BLaER1 (cell line): Measurements from ENCODE around the gene RBM15.

ENCODE experiments used
- H3K27ac ChIP-seq: shearing (Covaris generic); formaldehyde crosslinking; 2 replicates; pipeline ENCODE4 v1.8.1; 2022
- H3K27me3 ChIP-seq: shearing (Covaris generic); formaldehyde crosslinking; 2 replicates; pipeline ENCODE4 v1.8.1; 2022
- H3K36me3 ChIP-seq: shearing (Covaris generic); formaldehyde crosslinking; 2 replicates; pipeline ENCODE4 v1.8.1; 2022
- H3K4me1 ChIP-seq: shearing (Covaris generic); formaldehyde crosslinking; 2 replicates; pipeline ENCODE4 v1.8.1; 2022
- H3K4me2 ChIP-seq: shearing (Covaris generic); formaldehyde crosslinking; 2 replicates; pipeline ENCODE4 v1.8.1; 2022
- H3K4me3 ChIP-seq: shearing (Covaris generic); formaldehyde crosslinking; 2 replicates; pipeline ENCODE4 v1.8.1; 2022
- H3K9ac ChIP-seq: shearing (Covaris generic); formaldehyde crosslinking; 2 replicates; pipeline ENCODE4 v1.8.1; 2022
- H3K9me3 ChIP-seq: shearing (Covaris generic); formaldehyde crosslinking; 2 replicates; pipeline ENCODE4 v1.8.1; 2022
- H4K20me1 ChIP-seq: shearing (Covaris generic); formaldehyde crosslinking; 2 replicates; pipeline ENCODE4 v1.8.1; 2022
- Cebpa-rat ChIP-seq: shearing (Covaris generic); IDR thresholded peaks from 2 replicates; pipeline ENCODE4 v1.8.1; 2022

RBM15 gene

GRCh38 chr1:110346690-110347089 is 7.5 kb downstream of the RBM15 start:
- Histone ChIP-seq H4K20me1 (peaks cover 100% of the 10 kb centered on the region), H3K4me1 (peaks cover 99% of the 10 kb centered on the region), H3K27me3 (no peaks in the 10 kb centered on the region), H3K36me3 (peaks cover 54% of the 10 kb centered on the region), H3K4me2 (peak overlapping the region; percentile 51), H3K9me3 (no peaks in the 10 kb centered on the region), H3K27ac (no peak overlapping the region), H3K4me3 (no peak overlapping the region), H3K9ac (peak overlapping the region; percentile 1; the same call in 1 of the 2 replicates)
- no peak for TF ChIP-seq Cebpa-rat

- peaks cover 50% of the 10 kb centered on the region for H3K36me3 ChIP-seq
- no peak overlapping the region for H3K27ac ChIP-seq
- no peak for TF ChIP-seq Cebpa-rat
- H3K9ac ChIP-seq, result peak overlapping the region; percentile 1; the same call in 1 of the 2 replicates
- no peaks in the 10 kb centered on the region for H3K27me3 ChIP-seq
- H3K4me1 ChIP-seq, result peaks cover 92% of the 10 kb centered on the region
- peaks cover 100% of the 10 kb centered on the region for H4K20me1 ChIP-seq
- H3K4me3 ChIP-seq, result no peak overlapping the region
- peak overlapping the region; percentile 51 for H3K4me2 ChIP-seq
- no peaks in the 10 kb centered on the region for H3K9me3 ChIP-seq
These were observed 8.2 kb downstream of the RBM15 start for GRCh38 chr1:110347182-110347893.

GRCh38 chr1:110348050-110348449 is 8.9 kb downstream of the RBM15 start:
- Histone ChIP-seq H4K20me1 (peaks cover 100% of the 10 kb centered on the region), H3K9ac (no peak overlapping the region), H3K4me1 (peaks cover 85% of the 10 kb centered on the region), H3K4me2 (peak overlapping the region; percentile 51), H3K27me3 (no peaks in the 10 kb centered on the region), H3K36me3 (peaks cover 57% of the 10 kb centered on the region), H3K9me3 (no peaks in the 10 kb centered on the region), H3K4me3 (no peak overlapping the region), H3K27ac (no peak overlapping the region)
- TF ChIP-seq Cebpa-rat, result no peak

- H3K27me3 ChIP-seq, result no peaks in the 10 kb centered on the region
- peak overlapping the region; percentile 51 for H3K4me2 ChIP-seq
- peaks cover 59% of the 10 kb centered on the region for H3K36me3 ChIP-seq
- no peak overlapping the region for H3K9ac ChIP-seq
- H3K4me1 ChIP-seq, result peaks cover 78% of the 10 kb centered on the region
- H3K4me3 ChIP-seq, result no peak overlapping the region
- H3K27ac ChIP-seq, result no peak overlapping the region
- peaks cover 100% of the 10 kb centered on the region for H4K20me1 ChIP-seq
- no peak for TF ChIP-seq Cebpa-rat
- no peaks in the 10 kb centered on the region for H3K9me3 ChIP-seq
These were observed 9.6 kb downstream of the RBM15 start for GRCh38 chr1:110348771-110349170.

GRCh38 chr1:110350360-110350759 is 11.2 kb downstream of the RBM15 start:
- H3K27me3 ChIP-seq, result no peaks in the 10 kb centered on the region
- peak overlapping the region; percentile 31 for H3K4me2 ChIP-seq
- no peaks in the 10 kb centered on the region for H3K9me3 ChIP-seq
- H3K36me3 ChIP-seq, result peaks cover 62% of the 10 kb centered on the region
- no peak for TF ChIP-seq Cebpa-rat
- peaks cover 100% of the 10 kb centered on the region for H4K20me1 ChIP-seq
- no peak overlapping the region for H3K4me3 ChIP-seq
- H3K4me1 ChIP-seq, result peaks cover 62% of the 10 kb centered on the region
- no peak overlapping the region for H3K9ac ChIP-seq
- no peak overlapping the region for H3K27ac ChIP-seq

GRCh38 chr1:110355321-110355720 is 16.1 kb downstream of the RBM15 start:
- H4K20me1 ChIP-seq, result peaks cover 99% of the 10 kb centered on the region
- H3K9ac ChIP-seq, result no peak overlapping the region
- H3K9me3 ChIP-seq, result no peaks in the 10 kb centered on the region
- H3K27ac ChIP-seq, result no peak overlapping the region
- H3K4me1 ChIP-seq, result peaks cover 14% of the 10 kb centered on the region
- no peak overlapping the region for H3K4me3 ChIP-seq
- TF ChIP-seq Cebpa-rat, result no peak
- H3K36me3 ChIP-seq, result peaks cover 81% of the 10 kb centered on the region
- no peaks in the 10 kb centered on the region for H3K27me3 ChIP-seq
- H3K4me2 ChIP-seq, result no peak overlapping the region

GRCh38 chr1:110356379-110356778 is 17.2 kb downstream of the RBM15 start:
- Histone ChIP-seq H3K4me1 (peaks cover 3% of the 10 kb centered on the region; the same call in 1 of the 2 replicates), H3K4me2 (no peak overlapping the region), H3K36me3 (peaks cover 85% of the 10 kb centered on the region), H4K20me1 (peaks cover 98% of the 10 kb centered on the region), H3K9ac (no peak overlapping the region), H3K27ac (no peak overlapping the region), H3K4me3 (no peak overlapping the region), H3K27me3 (no peaks in the 10 kb centered on the region), H3K9me3 (no peaks in the 10 kb centered on the region)
- TF ChIP-seq Cebpa-rat, result no peak

- no peaks in the 10 kb centered on the region for H3K27me3 ChIP-seq
- no peak overlapping the region for H3K27ac ChIP-seq
- H3K9me3 ChIP-seq, result no peaks in the 10 kb centered on the region
- H3K36me3 ChIP-seq, result peaks cover 92% of the 10 kb centered on the region
- H3K4me3 ChIP-seq, result no peak overlapping the region
- H3K4me1 ChIP-seq, result no peaks in the 10 kb centered on the region
- H3K4me2 ChIP-seq, result no peak overlapping the region
- TF ChIP-seq Cebpa-rat, result no peak
- H4K20me1 ChIP-seq, result peaks cover 88% of the 10 kb centered on the region
- no peak overlapping the region for H3K9ac ChIP-seq
These were observed 21.3 kb downstream of the RBM15 start for GRCh38 chr1:110360431-110360830.

GRCh38 chr1:110361856-110362255 is 22.7 kb downstream of the RBM15 start:
- no peak overlapping the region for H3K9ac ChIP-seq
- H3K4me3 ChIP-seq, result no peak overlapping the region
- no peak overlapping the region for H3K4me2 ChIP-seq
- no peaks in the 10 kb centered on the region for H3K9me3 ChIP-seq
- no peak for TF ChIP-seq Cebpa-rat
- peaks cover 86% of the 10 kb centered on the region for H4K20me1 ChIP-seq
- H3K4me1 ChIP-seq, result no peaks in the 10 kb centered on the region
- H3K36me3 ChIP-seq, result peaks cover 90% of the 10 kb centered on the region
- H3K27me3 ChIP-seq, result no peaks in the 10 kb centered on the region
- H3K27ac ChIP-seq, result no peak overlapping the region

- no peak overlapping the region for H3K4me2 ChIP-seq
- no peak overlapping the region for H3K9ac ChIP-seq
- H3K36me3 ChIP-seq, result peaks cover 89% of the 10 kb centered on the region
- H4K20me1 ChIP-seq, result peaks cover 85% of the 10 kb centered on the region
- H3K4me3 ChIP-seq, result no peak overlapping the region
- no peaks in the 10 kb centered on the region for H3K27me3 ChIP-seq
- H3K4me1 ChIP-seq, result no peaks in the 10 kb centered on the region
- no peak for TF ChIP-seq Cebpa-rat
- no peaks in the 10 kb centered on the region for H3K9me3 ChIP-seq
- no peak overlapping the region for H3K27ac ChIP-seq
These were observed 25.0 kb downstream of the RBM15 start for GRCh38 chr1:110364221-110364620.
